Measurements from ENCODE around the gene APOBEC3A. TPM values are rescaled to one million over a fixed set of nuclear protein-coding genes. Genes with fewer than 3 reads are reported as not detected.

APOBEC3A gene
- total and polyA plus RNA-seq, 10 of the 15 experiments (the other 5 are each of a cell fraction or from before 2014, with no cell fraction given) = 0.20 TPM; not detected in 9

GRCh38 chr22:38971791-38972190 lies 14.4 kb downstream of the APOBEC3A start:
- DNase-seq (ENCODE audit: low read depth, low spot score) = no peak
- ATAC-seq = no peak
- RAD21 ChIA-PET (ENCODE audit: unreplicated experiment) = interaction anchor here (0.7 to 5.2 kb wide), 4 partner anchors 33 to 201 kb away, joined by 3 to 39 read pairs (median 6); no protein-coding TSS in a partner anchor
- Histone ChIP-seq H2AFZ (ENCODE audit: control insufficient read depth, low read depth, low read length) (no peak overlapping the region), H3K27me3 (replicated peaks in 1 of 2; ENCODE audit: control insufficient read depth in 2 of 2, insufficient read depth in 2 of 2, low read length in 1 of 2) (no peaks in the 10 kb centered on the region; a peak in 1 of 4 replicates), H3K4me1 (ENCODE audit: control insufficient read depth, insufficient read depth, low read length) (peaks cover 9% of the 10 kb centered on the region), H3K27ac (ENCODE audit: control insufficient read depth, insufficient read depth) (no peak overlapping the region), H3K9ac (ENCODE audit: control insufficient read depth, insufficient read depth, low read length) (no peak overlapping the region), H3K4me3 (no peak overlapping the region), H3K36me3 (ENCODE audit: control insufficient read depth in 2 of 2, insufficient read depth in 2 of 2, low read length in 1 of 2) (no peaks in the 10 kb centered on the region), H3K9me3 (replicated peaks; ENCODE audit: control insufficient read depth, insufficient read depth, low read length) (no peaks in the 10 kb centered on the region), H3K79me2 (ENCODE audit: control insufficient read depth, insufficient read depth, low read length) (no peaks in the 10 kb centered on the region), H4K20me1 (ENCODE audit: control insufficient read depth, insufficient read depth) (no peaks in the 10 kb centered on the region), H3K4me2 (ENCODE audit: control insufficient read depth, insufficient read depth) (no peak overlapping the region)
- 67% methylated on average over 3 of the region's 3 CpGs for WGBS (ENCODE audit: insufficient coverage, insufficient replicate concordance, low lambda C conversion rate, missing lambda C conversion rate)
- FAIRE-seq = no peak
- SMC1A ChIA-PET (ENCODE audit: uncharacterized antibody, unreplicated experiment) = interaction anchor here (0.6 to 6.9 kb wide), 4 partner anchors 10 to 148 kb away, joined by 4 to 50 read pairs (median 8); partner anchors contain the start of gene CBX6
- no TSS peak for BruUV-seq (replicated peaks)
- in situ Hi-C loops (cut with MboI) = no loop called here
- POLR2A ChIA-PET = interaction anchor here (0.6 kb wide), 1 partner anchor 84 kb away, joined by 5 read pairs; no protein-coding TSS in a partner anchor
- intact Hi-C loops (cut with micrococcal nuclease; ENCODE audit: unreplicated experiment) = no loop called here
- CTCF ChIA-PET = interaction anchor here (0.5 to 7.8 kb wide), 8 partner anchors 10 to 101 kb away, joined by 3 to 73 read pairs (median 3); partner anchors contain the start of gene CBX6
- TF ChIP-seq E2F8 (IDR thresholded peaks at IDR 0.05; ENCODE audit: low read depth, partially characterized antibody) = no peak
- no peak for TF ChIP-seq CREB1 (IDR thresholded peaks at IDR 0.05; ENCODE audit: low read depth)
- no peak for TF ChIP-seq RB1 (IDR thresholded peaks at IDR 0.05; ENCODE audit: borderline replicate concordance)
- no peak for TF ChIP-seq BCL3 (IDR thresholded peaks at IDR 0.05; ENCODE audit: borderline replicate concordance, insufficient read depth, low read depth, low read length, poor library complexity, severe bottlenecking)
- no peak for TF ChIP-seq MYB (IDR thresholded peaks at IDR 0.05; ENCODE audit: borderline replicate concordance, low read depth, low read length)
- no peak for TF ChIP-seq USF1 (IDR thresholded peaks at IDR 0.05; ENCODE audit: borderline replicate concordance, extremely low read length, insufficient read depth, low read depth, low read length)
- TF ChIP-seq FOXM1 (IDR thresholded peaks at IDR 0.05; ENCODE audit: low read depth, low read length) = no peak
- no peak for TF ChIP-seq KAT2A (conservative IDR thresholded peaks at IDR 0.05; ENCODE audit: control insufficient read depth, low read depth, low read length)
- TF ChIP-seq PRDM15 (CRISPR knock-in tag; IDR thresholded peaks at IDR 0.05) = no peak
- TF ChIP-seq CBX3 (IDR thresholded peaks at IDR 0.05; ENCODE audit: borderline replicate concordance, low read depth) = no peak
- TF ChIP-seq YY1 (IDR thresholded peaks at IDR 0.05; ENCODE audit: low read depth, low read length) = no peak
- TF ChIP-seq USF2 (IDR thresholded peaks at IDR 0.05; ENCODE audit: borderline replicate concordance, low read depth, low read length) = no peak
- no peak for TF ChIP-seq CBX5 (IDR thresholded peaks at IDR 0.05; ENCODE audit: low read depth)
